ENCODE data around the gene CD207.

DNA sequence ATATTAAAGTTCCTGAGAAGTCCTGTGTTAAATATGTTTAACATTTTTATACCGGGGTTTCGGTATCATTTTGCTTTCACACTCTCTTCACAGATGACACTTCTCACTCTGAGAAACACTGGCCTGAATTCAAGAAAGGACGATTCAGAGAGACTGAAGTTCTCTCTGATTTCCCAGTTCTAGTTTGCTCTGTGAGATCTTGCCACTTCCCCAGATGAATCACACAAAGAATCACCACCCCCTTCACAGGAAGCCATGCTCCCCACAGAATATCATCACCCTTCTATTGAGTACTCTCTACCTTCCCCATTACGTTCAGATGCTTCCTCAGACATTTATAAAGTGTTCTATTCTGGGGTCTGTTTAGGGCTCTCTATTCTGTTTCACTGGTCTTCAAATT lies 16.1 kb upstream of the CD207 start:
- TF ChIP-seq, protein P1, sequence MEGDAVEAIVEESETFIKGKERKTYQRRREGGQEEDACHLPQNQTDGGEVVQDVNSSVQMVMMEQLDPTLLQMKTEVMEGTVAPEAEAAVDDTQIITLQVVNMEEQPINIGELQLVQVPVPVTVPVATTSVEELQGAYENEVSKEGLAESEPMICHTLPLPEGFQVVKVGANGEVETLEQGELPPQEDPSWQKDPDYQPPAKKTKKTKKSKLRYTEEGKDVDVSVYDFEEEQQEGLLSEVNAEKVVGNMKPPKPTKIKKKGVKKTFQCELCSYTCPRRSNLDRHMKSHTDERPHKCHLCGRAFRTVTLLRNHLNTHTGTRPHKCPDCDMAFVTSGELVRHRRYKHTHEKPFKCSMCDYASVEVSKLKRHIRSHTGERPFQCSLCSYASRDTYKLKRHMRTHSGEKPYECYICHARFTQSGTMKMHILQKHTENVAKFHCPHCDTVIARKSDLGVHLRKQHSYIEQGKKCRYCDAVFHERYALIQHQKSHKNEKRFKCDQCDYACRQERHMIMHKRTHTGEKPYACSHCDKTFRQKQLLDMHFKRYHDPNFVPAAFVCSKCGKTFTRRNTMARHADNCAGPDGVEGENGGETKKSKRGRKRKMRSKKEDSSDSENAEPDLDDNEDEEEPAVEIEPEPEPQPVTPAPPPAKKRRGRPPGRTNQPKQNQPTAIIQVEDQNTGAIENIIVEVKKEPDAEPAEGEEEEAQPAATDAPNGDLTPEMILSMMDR (IDR thresholded peaks at IDR 0.05): no peak
- no peak for TF ChIP-seq POLR2A (IDR thresholded peaks at IDR 0.05)
- no peak for TF ChIP-seq POLR2AphosphoS5 (IDR thresholded peaks at IDR 0.05)

Measured in breast epithelium (tissue), 3 donors.